ENCODE data around the gene GABARAP.
A peak's percentile ranks its signal among the peaks of the same experiment; 100 is the strongest.

GABARAP gene

DNA sequence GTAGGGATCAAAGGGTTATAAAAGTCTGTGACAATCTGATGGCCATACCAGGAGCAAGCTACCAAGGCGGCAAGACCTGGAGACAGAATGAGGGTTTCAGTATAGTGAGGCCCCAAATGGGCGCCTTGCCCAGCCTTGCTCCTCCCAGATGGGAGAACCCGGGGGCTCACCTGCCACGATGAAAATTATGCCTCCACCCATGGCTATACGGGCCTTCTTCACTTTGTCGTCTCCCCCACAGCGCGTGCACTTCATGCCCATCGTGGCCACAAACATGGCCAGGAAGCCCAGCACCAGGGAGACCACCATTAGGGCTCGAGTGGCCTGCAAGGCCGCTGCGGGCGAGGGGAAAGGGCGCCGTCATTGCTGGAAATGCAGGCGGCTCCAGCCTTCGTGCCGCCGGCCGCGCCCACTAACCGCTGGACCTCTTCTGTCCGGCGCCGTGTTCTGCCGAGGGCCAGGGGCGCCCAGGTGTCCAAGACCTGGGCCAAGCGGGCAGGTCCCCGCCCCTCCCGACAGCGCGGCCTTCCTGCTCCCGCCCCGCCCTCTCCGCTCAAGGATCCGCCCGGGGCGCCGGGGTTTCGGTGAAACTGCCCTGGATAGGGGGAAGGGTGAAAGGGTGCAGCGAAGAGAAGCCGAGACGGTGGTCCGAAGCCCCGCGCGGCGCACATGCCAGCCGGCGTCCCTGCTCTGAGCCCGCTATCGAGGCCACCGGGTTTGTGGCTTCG is 18.6 kb upstream of the GABARAP start:
- Histone ChIP-seq H3K4me3 (ENCODE audit: insufficient read depth, low read depth, low read length) (peak overlapping the region; percentile 33), H3K4me1 (ENCODE audit: control insufficient read depth, insufficient read depth, low read length) (peaks cover 9% of the 10 kb centered on the region), H3K27me3 (ENCODE audit: control insufficient read depth, insufficient read depth, low read length, poor library complexity, severe bottlenecking) (peaks cover 50% of the 10 kb centered on the region), H3K36me3 (ENCODE audit: control insufficient read depth, insufficient read depth, low read length) (peaks cover 7% of the 10 kb centered on the region), H3K9me3 (ENCODE audit: control insufficient read depth, low read length) (no peaks in the 10 kb centered on the region), H3K27ac (ENCODE audit: insufficient read depth, low read depth, low read length, poor library complexity, severe bottlenecking) (no peak overlapping the region)
- WGBS, 2 experiments, result 11 to 13% methylated on average over 54 of the region's 54 CpGs

- Histone ChIP-seq H3K4me3 (ENCODE audit: insufficient read depth, low read depth, low read length) (no peak overlapping the region), H3K36me3 (ENCODE audit: control insufficient read depth, insufficient read depth, low read length) (peaks cover 11% of the 10 kb centered on the region), H3K9me3 (ENCODE audit: control insufficient read depth, low read length) (no peaks in the 10 kb centered on the region), H3K27ac (ENCODE audit: insufficient read depth, low read depth, low read length, poor library complexity, severe bottlenecking) (no peak overlapping the region), H3K27me3 (ENCODE audit: control insufficient read depth, insufficient read depth, low read length, poor library complexity, severe bottlenecking) (peaks cover 50% of the 10 kb centered on the region), H3K4me1 (ENCODE audit: control insufficient read depth, insufficient read depth, low read length) (peaks cover 9% of the 10 kb centered on the region)
- 92 to 97% methylated on average over 4 of the region's 4 CpGs for WGBS, 2 experiments
These were observed 17.9 kb upstream of the GABARAP start for GRCh38 chr17:7260151-7260550.

DNA sequence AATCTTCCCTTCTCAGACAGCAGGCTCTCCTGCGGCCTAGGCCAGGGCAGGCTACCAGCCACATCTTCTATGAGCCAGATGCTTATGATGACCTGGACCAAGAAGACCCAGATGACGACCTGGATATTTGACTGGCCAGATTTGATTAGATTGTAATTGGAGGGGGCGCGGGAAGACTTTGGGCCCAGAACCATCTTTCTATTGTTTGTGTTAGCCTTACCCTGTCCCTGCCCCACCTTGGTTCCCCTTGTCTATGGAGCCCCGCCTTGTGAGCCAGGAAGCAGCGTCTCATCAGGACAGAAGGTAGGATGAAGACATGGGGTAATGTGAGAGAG is 17.3 kb upstream of the GABARAP start:
- peaks cover 9% of the 10 kb centered on the region for H3K4me1 ChIP-seq (ENCODE audit: control insufficient read depth, insufficient read depth, low read length)
- peaks cover 13% of the 10 kb centered on the region for H3K36me3 ChIP-seq (ENCODE audit: control insufficient read depth, insufficient read depth, low read length)
- H3K27me3 ChIP-seq (ENCODE audit: control insufficient read depth, insufficient read depth, low read length, poor library complexity, severe bottlenecking), result peaks cover 47% of the 10 kb centered on the region
- 90 to 94% methylated on average over 6 of the region's 6 CpGs for WGBS, 2 experiments
- no peak overlapping the region for H3K4me3 ChIP-seq (ENCODE audit: insufficient read depth, low read depth, low read length)
- H3K27ac ChIP-seq (ENCODE audit: insufficient read depth, low read depth, low read length, poor library complexity, severe bottlenecking), result no peak overlapping the region
- no peaks in the 10 kb centered on the region for H3K9me3 ChIP-seq (ENCODE audit: control insufficient read depth, low read length)

DNA sequence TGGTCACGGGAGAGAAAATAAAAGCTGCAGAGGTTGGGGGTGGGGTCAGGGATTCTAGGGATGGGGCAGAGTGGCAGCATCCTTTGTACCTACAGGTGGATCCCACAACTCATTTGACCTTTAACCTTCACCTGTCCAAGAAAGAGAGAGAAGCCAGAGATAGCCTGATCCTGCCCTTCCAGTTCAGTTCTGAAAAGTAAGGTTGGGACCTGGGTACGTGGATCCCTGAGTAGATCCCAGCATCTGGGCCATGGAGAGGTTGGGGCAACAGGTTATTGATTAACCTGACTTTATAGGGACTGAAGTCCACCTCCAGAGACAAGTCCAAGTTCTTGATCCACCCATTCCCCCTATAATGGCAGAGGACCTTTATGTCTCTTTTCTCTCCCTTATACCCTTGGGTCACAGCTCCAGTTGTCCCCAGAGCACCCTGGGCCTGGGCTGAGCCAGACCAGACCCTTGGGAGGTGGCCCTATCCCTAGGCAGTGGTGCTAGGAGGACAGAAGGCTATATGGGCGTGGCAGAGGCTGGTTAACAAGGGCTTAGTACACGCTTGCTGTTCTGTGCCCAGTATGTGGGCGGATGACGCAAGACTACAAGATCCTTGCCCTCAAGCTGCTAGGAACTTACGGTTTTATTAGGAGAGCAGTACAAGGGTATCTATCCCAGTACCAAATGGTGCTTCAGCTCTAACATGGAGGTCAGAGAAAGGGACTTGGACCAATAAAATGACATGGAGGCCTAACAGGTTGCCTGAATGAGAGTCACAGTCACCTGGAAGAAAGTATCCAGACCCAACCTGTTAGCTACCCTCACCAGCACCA is 16.7 kb upstream of the GABARAP start:
- H3K27ac ChIP-seq (ENCODE audit: insufficient read depth, low read depth, low read length, poor library complexity, severe bottlenecking), result no peak overlapping the region
- no peak overlapping the region for H3K4me3 ChIP-seq (ENCODE audit: insufficient read depth, low read depth, low read length)
- peaks cover 9% of the 10 kb centered on the region for H3K4me1 ChIP-seq (ENCODE audit: control insufficient read depth, insufficient read depth, low read length)
- H3K9me3 ChIP-seq (ENCODE audit: control insufficient read depth, low read length), result no peaks in the 10 kb centered on the region
- H3K27me3 ChIP-seq (ENCODE audit: control insufficient read depth, insufficient read depth, low read length, poor library complexity, severe bottlenecking), result peaks cover 41% of the 10 kb centered on the region
- H3K36me3 ChIP-seq (ENCODE audit: control insufficient read depth, insufficient read depth, low read length), result peaks cover 18% of the 10 kb centered on the region
- 96 to 97% methylated on average over 7 of the region's 7 CpGs for WGBS, 2 experiments

- no peak overlapping the region for H3K4me3 ChIP-seq (ENCODE audit: insufficient read depth, low read depth, low read length)
- peaks cover 21% of the 10 kb centered on the region for H3K27me3 ChIP-seq (ENCODE audit: control insufficient read depth, insufficient read depth, low read length, poor library complexity, severe bottlenecking)
- H3K4me1 ChIP-seq (ENCODE audit: control insufficient read depth, insufficient read depth, low read length), result peaks cover 4% of the 10 kb centered on the region
- H3K36me3 ChIP-seq (ENCODE audit: control insufficient read depth, insufficient read depth, low read length), result peaks cover 18% of the 10 kb centered on the region
- no peaks in the 10 kb centered on the region for H3K9me3 ChIP-seq (ENCODE audit: control insufficient read depth, low read length)
- no peak overlapping the region for H3K27ac ChIP-seq (ENCODE audit: insufficient read depth, low read depth, low read length, poor library complexity, severe bottlenecking)
- 94 to 95% methylated on average over 8 of the region's 8 CpGs for WGBS, 2 experiments
These were observed 14.7 kb upstream of the GABARAP start for GRCh38 chr17:7256766-7257456.

DNA sequence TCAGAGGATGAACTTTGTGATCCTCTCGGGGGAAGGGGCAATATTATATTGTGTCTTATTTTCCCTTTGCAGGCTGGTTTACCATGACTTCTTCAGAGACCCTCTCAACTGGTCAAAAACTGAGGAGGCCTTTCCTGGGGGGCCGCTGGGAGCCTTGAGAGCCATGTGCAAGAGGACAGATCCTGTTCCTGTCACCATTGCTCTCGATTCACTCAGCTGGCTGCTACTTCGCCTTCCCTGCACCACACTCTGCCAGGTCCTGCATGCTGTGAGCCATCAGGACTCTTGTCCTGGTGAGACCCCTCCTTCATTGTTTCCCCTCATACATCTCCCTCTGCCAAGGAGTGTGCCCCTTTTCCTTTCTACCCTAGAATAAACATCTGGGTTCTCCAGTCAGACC is 12.3 kb upstream of the GABARAP start:
- no peak overlapping the region for H3K4me3 ChIP-seq (ENCODE audit: insufficient read depth, low read depth, low read length)
- no peaks in the 10 kb centered on the region for H3K27me3 ChIP-seq (ENCODE audit: control insufficient read depth, insufficient read depth, low read length, poor library complexity, severe bottlenecking)
- no peaks in the 10 kb centered on the region for H3K9me3 ChIP-seq (ENCODE audit: control insufficient read depth, low read length)
- peaks cover 18% of the 10 kb centered on the region for H3K36me3 ChIP-seq (ENCODE audit: control insufficient read depth, insufficient read depth, low read length)
- peaks cover 12% of the 10 kb centered on the region for H3K4me1 ChIP-seq (ENCODE audit: control insufficient read depth, insufficient read depth, low read length)
- no peak overlapping the region for H3K27ac ChIP-seq (ENCODE audit: insufficient read depth, low read depth, low read length, poor library complexity, severe bottlenecking)
- WGBS, 2 experiments, result 97 to 98% methylated on average over 4 of the region's 4 CpGs

- Histone ChIP-seq H3K36me3 (ENCODE audit: control insufficient read depth, insufficient read depth, low read length) (peaks cover 18% of the 10 kb centered on the region), H3K27ac (ENCODE audit: insufficient read depth, low read depth, low read length, poor library complexity, severe bottlenecking) (no peak overlapping the region), H3K4me3 (ENCODE audit: insufficient read depth, low read depth, low read length) (peak overlapping the region; percentile 91), H3K4me1 (ENCODE audit: control insufficient read depth, insufficient read depth, low read length) (peaks cover 20% of the 10 kb centered on the region), H3K27me3 (ENCODE audit: control insufficient read depth, insufficient read depth, low read length, poor library complexity, severe bottlenecking) (no peaks in the 10 kb centered on the region), H3K9me3 (ENCODE audit: control insufficient read depth, low read length) (no peaks in the 10 kb centered on the region)
- WGBS, 2 experiments, result 89 to 90% methylated on average over 5 of the region's 5 CpGs
These were observed 10.8 kb upstream of the GABARAP start for GRCh38 chr17:7253082-7253481.

DNA sequence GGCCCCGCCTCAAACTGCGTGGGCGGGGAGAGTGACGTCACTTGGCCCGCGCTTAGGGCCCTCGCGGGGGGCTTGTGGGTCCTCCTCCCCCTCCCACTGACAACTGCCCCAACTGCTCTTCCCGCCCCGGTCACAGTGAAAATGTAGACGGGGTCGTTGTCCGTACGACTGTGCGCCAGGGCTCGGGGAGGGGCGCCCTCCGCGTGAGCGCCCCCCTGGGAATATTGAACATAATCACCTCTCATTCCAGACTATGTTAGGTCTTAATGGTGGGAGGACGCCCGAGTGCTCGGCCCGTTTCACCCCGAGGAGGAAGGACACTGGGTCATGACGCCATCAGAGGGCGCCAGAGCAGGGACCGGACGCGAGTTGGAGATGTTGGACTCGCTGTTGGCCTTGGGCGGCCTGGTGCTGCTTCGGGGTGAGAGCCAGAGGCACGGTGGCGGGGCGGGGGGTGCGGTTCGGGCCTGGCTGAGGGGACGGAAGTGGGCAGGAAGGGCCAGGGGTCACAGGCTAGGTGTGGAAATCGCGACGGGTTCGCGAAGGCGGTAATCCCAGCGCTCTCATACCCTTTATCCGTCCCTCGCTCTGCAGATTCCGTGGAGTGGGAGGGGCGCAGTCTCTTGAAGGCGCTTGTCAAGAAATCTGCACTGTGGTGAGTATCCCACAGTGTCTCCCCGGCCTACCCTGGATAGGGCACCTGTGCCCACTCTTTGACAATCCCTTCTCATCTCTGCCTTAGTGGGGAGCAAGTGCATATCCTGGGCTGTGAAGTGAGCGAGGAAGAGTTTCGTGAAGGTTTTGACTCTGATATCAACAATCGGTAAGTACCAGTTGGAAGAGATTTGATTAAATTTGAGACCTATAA is 10.2 kb upstream of the GABARAP start, which contains the start of gene ELP5:
Gene ELP5, plus strand, starts transcription at position 40 of the 868 bp plus-strand sequence. Its CDS starts 336 bp downstream, at position 376.
- WGBS, 2 experiments, result 2% methylated on average over 55 of the region's 55 CpGs
- H3K9me3 ChIP-seq (ENCODE audit: control insufficient read depth, low read length), result no peaks in the 10 kb centered on the region
- H3K4me1 ChIP-seq (ENCODE audit: control insufficient read depth, insufficient read depth, low read length), result peaks cover 20% of the 10 kb centered on the region
- H3K27me3 ChIP-seq (ENCODE audit: control insufficient read depth, insufficient read depth, low read length, poor library complexity, severe bottlenecking), result no peaks in the 10 kb centered on the region
- peak within 1 kb of the TSS; percentile 91 for H3K4me3 ChIP-seq (ENCODE audit: insufficient read depth, low read depth, low read length)
- peak within 1 kb of the TSS; percentile 99 for H3K27ac ChIP-seq (ENCODE audit: insufficient read depth, low read depth, low read length, poor library complexity, severe bottlenecking)
- H3K36me3 ChIP-seq (ENCODE audit: control insufficient read depth, insufficient read depth, low read length), result peaks cover 18% of the 10 kb centered on the region

- H3K9me3 ChIP-seq (ENCODE audit: control insufficient read depth, low read length), result no peaks in the 10 kb centered on the region
- WGBS, 2 experiments, result 0% methylated on average over 41 of the region's 41 CpGs
- H3K4me1 ChIP-seq (ENCODE audit: control insufficient read depth, insufficient read depth, low read length), result peaks cover 20% of the 10 kb centered on the region
- H3K36me3 ChIP-seq (ENCODE audit: control insufficient read depth, insufficient read depth, low read length), result peaks cover 17% of the 10 kb centered on the region
- peak within 1 kb of the TSS; percentile 91 for H3K4me3 ChIP-seq (ENCODE audit: insufficient read depth, low read depth, low read length)
- H3K27me3 ChIP-seq (ENCODE audit: control insufficient read depth, insufficient read depth, low read length, poor library complexity, severe bottlenecking), result no peaks in the 10 kb centered on the region
- peak within 1 kb of the TSS; percentile 99 for H3K27ac ChIP-seq (ENCODE audit: insufficient read depth, low read depth, low read length, poor library complexity, severe bottlenecking)
These were observed 9.5 kb upstream of the GABARAP start, which contains the start of gene CTDNEP1 for GRCh38 chr17:7251661-7252175. Gene CTDNEP1 (minus strand): TSS chr17:7251734. CDS start chr17:7251296, 438 bp downstream.

Data from ectodermal cell (in vitro differentiated cells).